GM10266 (cell line): ENCODE results near the gene UBASH3A.
A peak's percentile ranks its signal among the peaks of the same experiment; 100 is the strongest.

ENCODE experiments used
- DNase-seq: peaks from one replicate; pipeline ENCODE4 v3.0.0; 2012; ENCODE audit errors: extremely low spot score
- TF ChIP-seq, protein P1 (sequence below): IDR thresholded peaks from 2 replicates; pipeline ENCODE4 v1.5.1; 2012; ENCODE audit warnings: mild to moderate bottlenecking, low read depth; ENCODE audit not compliant: control insufficient read depth, insufficient read depth; ENCODE audit errors: missing control alignments

Gene UBASH3A

DNA sequence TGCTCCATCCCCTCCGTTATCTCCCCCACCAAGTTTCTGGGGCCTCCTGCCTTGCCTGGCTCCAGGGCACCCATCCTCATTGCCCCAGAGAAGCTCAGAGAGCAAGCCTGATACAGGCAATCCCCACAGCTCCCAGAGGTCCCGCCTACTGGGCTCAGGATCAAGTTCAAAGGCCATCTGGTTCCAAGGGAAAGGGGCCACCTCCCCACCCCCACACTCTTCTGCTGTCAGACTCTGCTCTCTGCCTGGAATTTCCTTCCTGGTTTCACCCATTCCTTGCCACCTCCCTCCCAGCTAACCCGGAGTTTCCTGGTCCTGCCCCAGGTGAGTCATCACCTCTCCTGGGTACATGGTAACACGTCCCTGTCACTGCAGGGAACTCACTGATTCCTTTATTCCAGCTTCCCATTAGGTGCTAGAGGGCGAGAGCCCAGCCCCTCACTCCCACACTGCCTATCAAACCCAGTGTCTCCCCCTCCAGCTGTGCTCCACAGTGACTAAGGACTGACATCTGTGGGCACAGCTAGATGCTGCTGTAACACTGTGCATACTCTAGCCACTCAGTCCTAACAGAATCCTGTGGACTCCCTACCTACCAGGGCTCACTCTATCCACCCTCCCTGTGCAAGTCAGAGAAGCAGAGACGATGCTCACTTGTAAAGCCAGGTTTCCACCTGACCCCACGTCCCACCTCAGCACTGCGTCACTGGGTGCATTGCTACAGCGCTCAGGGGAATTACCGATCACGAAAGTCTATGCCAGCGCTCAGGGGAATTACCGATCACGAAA lies 70.5 kb downstream of the UBASH3A start:
- DNase-seq, result peak; percentile 33
- TF ChIP-seq, protein P1, sequence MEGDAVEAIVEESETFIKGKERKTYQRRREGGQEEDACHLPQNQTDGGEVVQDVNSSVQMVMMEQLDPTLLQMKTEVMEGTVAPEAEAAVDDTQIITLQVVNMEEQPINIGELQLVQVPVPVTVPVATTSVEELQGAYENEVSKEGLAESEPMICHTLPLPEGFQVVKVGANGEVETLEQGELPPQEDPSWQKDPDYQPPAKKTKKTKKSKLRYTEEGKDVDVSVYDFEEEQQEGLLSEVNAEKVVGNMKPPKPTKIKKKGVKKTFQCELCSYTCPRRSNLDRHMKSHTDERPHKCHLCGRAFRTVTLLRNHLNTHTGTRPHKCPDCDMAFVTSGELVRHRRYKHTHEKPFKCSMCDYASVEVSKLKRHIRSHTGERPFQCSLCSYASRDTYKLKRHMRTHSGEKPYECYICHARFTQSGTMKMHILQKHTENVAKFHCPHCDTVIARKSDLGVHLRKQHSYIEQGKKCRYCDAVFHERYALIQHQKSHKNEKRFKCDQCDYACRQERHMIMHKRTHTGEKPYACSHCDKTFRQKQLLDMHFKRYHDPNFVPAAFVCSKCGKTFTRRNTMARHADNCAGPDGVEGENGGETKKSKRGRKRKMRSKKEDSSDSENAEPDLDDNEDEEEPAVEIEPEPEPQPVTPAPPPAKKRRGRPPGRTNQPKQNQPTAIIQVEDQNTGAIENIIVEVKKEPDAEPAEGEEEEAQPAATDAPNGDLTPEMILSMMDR, result peak; percentile 25

- TF ChIP-seq, protein P1, result no peak
- DNase-seq, result no peak
These were observed 71.3 kb downstream of the UBASH3A start for GRCh38 chr21:42475036-42475435.

DNA sequence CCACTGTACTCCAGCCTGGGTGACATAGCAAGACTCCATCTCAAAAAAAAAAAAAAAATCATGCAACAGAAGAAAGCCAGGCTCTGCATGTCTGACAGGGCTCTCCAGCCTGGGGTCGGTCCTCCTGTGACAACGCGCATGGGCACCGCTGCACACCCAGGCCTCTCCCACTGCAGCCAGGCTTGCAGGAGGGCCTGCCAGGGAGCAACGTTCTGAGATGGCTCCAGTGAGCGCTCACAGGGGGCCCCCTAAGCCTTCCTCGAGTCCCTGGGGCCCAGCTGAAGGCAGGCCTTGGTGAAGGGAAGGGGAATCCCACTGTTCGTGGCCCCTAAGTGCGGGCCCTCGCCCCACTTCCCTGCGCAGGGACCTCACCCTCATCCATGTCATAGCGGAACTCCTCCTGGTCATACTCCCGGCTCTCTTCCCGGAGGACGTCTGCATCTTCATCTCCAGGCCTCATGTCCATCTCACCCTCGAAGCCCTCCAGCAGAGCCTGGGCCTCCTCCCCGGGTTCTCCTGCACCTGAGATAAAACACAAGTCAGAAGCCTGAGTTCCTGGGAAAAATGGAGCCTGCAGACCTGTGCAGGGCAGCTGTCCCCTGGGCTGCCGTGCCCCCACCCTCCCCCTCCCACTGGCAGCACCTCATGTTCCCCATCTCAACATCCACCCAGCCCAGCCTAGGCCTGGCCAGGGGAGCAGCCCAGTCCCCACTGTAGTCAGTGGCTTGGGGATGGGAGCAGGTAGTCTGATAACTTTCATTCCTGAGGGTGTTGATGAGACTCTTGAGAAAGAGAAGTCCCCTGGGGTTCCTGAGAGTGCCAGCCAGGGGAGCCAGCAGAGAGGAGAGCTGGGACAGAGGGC lies 72.1 kb downstream of the UBASH3A start:
- TF ChIP-seq, protein P1, result no peak
- no peak for DNase-seq

GRCh38 chr21:42476388-42477331 lies 73.0 kb downstream of the UBASH3A start:
- DNase-seq, result no peak
- TF ChIP-seq, protein P1, result no peak

DNA sequence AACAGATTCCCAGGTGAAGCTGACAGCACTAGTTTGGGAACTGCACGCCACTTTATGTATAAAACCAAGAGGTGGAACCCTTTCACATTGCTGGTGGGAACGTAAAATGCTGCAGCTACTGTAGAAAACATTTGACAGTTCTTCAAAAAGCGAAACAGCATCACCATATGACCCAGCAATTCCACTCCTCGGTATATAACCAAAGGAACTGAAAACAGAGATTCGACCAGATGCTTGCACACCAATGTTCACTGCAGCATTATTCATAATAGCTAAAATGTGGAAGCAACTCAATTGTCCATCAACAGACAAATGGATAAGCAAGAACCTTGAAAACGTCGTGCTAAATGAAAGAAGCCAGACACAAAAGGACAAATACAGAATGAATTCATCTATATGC lies 74.8 kb downstream of the UBASH3A start:
- TF ChIP-seq, protein P1, result no peak
- no peak for DNase-seq

DNA sequence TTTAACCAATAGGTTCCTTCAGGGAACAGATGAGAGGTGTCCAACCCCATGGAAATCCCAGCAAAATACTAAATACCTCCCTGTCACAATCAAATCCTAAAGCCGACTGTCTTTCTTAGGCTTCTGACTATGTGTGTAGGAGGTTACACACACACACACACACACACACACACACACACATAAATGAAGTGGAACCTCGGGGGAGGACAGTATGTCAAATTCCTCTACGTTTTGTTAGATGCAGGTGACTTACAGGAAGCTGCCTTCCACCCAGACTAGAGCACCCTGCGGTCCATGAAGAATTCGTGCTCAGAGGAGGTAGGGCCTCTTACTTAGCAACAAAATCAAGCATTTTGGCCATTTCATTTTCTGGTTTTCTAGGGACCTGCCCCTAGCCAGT lies 75.9 kb downstream of the UBASH3A start:
- TF ChIP-seq, protein P1, result no peak
- DNase-seq, result no peak
